ENCODE data around the gene DNAJB8.

The DNAJB8 gene

GRCh38 chr3:128454310-128454618 is 12.4 kb downstream of the DNAJB8 start:
- no peak overlapping the region for H3K4me3 ChIP-seq (ENCODE audit: low read length)
- DNase-seq (ENCODE audit: low read depth): no peak
- TF ChIP-seq CTCF (conservative IDR thresholded peaks at IDR 0.05; ENCODE audit: low read depth, low read length): no peak

GRCh38 chr3:128453501-128454309 is 13.0 kb downstream of the DNAJB8 start:
- no peak overlapping the region for H3K4me3 ChIP-seq (ENCODE audit: low read length)
- no peak for DNase-seq (ENCODE audit: low read depth)
- no peak for TF ChIP-seq CTCF (conservative IDR thresholded peaks at IDR 0.05; ENCODE audit: low read depth, low read length)

- no peak overlapping the region for H3K4me3 ChIP-seq (ENCODE audit: low read length)
- no peak for DNase-seq (ENCODE audit: low read depth)
- no peak for TF ChIP-seq CTCF (conservative IDR thresholded peaks at IDR 0.05; ENCODE audit: low read depth, low read length)
Measured at GRCh38 chr3:128452678-128453275, 13.9 kb downstream of the DNAJB8 start.

- H3K4me3 ChIP-seq (ENCODE audit: low read length): no peak overlapping the region
- DNase-seq (ENCODE audit: low read depth): no peak
Measured at GRCh38 chr3:128452120-128452519, 14.6 kb downstream of the DNAJB8 start.

GRCh38 chr3:128449111-128449638 is 17.5 kb downstream of the DNAJB8 start:
- TF ChIP-seq CTCF (conservative IDR thresholded peaks at IDR 0.05; ENCODE audit: low read depth, low read length): no peak
- no peak overlapping the region for H3K4me3 ChIP-seq (ENCODE audit: low read length)
- DNase-seq (ENCODE audit: low read depth): no peak

More at GRCh38 chr3:128452120-128452519, 14.6 kb downstream of the DNAJB8 start:
- no peak for TF ChIP-seq CTCF (conservative IDR thresholded peaks at IDR 0.05; ENCODE audit: low read depth, low read length)

GRCh38 chr3:128448491-128448890 is 18.2 kb downstream of the DNAJB8 start:
- TF ChIP-seq CTCF (conservative IDR thresholded peaks at IDR 0.05; ENCODE audit: low read depth, low read length): no peak
- H3K4me3 ChIP-seq (ENCODE audit: low read length): no peak overlapping the region
- no peak for DNase-seq (ENCODE audit: low read depth)

GRCh38 chr3:128447561-128448013 is 19.1 kb downstream of the DNAJB8 start:
- no peak for DNase-seq (ENCODE audit: low read depth)
- no peak for TF ChIP-seq CTCF (conservative IDR thresholded peaks at IDR 0.05; ENCODE audit: low read depth, low read length)
- H3K4me3 ChIP-seq (ENCODE audit: low read length): no peak overlapping the region

Data from retinal pigment epithelial cell (primary cell).